BE2C (cell line): ENCODE data around the gene SH3TC1.

Experiments
- DNase-seq: peaks from one replicate; pipeline ENCODE4 v3.0.0-alpha.2; 2020
- H3K27me3 ChIP-seq: fragments of 250-450 bp; sonication (Bioruptor Pico); 2 replicates; pipeline ENCODE4 v1.5.1; 2020; ENCODE audit warnings: mild to moderate bottlenecking
- H3K36me3 ChIP-seq: fragments of 250-450 bp; sonication (Bioruptor Pico); 2 replicates; pipeline ENCODE4 v1.5.1; 2020; ENCODE audit warnings: mild to moderate bottlenecking
- H3K4me1 ChIP-seq: fragments of 250-450 bp; sonication (Bioruptor Pico); 2 replicates; pipeline ENCODE4 v1.5.1; 2020
- H3K4me3 ChIP-seq: 2 replicates; pipeline ENCODE4 v1.5.1; 2011; ENCODE audit warnings: low read depth, low read length
- H3K9me3 ChIP-seq: fragments of 250-450 bp; sonication (Bioruptor Pico); 2 replicates; pipeline ENCODE4 v1.5.1; 2020
- TF ChIP-seq, protein P1 (sequence below): IDR thresholded peaks from 2 replicates; pipeline ENCODE4 v1.5.1; 2012; ENCODE audit warnings: mild to moderate bottlenecking, low read depth, low read length

Gene SH3TC1

DNA sequence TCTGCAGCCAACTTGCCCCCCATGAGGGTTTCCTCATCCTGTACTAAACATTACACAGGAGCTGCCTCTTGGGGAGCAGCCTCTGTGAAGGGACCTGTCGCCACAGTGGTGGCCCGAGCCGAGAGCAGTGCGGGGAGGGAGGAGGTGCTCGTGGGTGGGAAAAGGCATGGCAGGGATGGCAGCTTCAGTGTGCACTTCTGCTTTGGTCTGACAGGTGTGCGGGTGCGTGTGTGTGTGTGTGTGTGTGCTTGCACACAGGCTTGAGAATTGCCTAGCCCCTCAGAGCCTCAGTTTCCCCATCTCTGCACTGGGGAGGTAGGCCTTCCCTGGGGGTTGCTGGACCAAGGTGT, 3.9 kb downstream of the SH3TC1 start:
- H3K36me3 ChIP-seq, result peaks cover 5% of the 10 kb centered on the region; the same call in 1 of the 2 replicates
- DNase-seq, result no peak
- no peaks in the 10 kb centered on the region for H3K9me3 ChIP-seq
- no peak overlapping the region for H3K4me3 ChIP-seq
- H3K4me1 ChIP-seq, result peaks cover 59% of the 10 kb centered on the region
- H3K27me3 ChIP-seq, result no peaks in the 10 kb centered on the region
- TF ChIP-seq, protein P1, sequence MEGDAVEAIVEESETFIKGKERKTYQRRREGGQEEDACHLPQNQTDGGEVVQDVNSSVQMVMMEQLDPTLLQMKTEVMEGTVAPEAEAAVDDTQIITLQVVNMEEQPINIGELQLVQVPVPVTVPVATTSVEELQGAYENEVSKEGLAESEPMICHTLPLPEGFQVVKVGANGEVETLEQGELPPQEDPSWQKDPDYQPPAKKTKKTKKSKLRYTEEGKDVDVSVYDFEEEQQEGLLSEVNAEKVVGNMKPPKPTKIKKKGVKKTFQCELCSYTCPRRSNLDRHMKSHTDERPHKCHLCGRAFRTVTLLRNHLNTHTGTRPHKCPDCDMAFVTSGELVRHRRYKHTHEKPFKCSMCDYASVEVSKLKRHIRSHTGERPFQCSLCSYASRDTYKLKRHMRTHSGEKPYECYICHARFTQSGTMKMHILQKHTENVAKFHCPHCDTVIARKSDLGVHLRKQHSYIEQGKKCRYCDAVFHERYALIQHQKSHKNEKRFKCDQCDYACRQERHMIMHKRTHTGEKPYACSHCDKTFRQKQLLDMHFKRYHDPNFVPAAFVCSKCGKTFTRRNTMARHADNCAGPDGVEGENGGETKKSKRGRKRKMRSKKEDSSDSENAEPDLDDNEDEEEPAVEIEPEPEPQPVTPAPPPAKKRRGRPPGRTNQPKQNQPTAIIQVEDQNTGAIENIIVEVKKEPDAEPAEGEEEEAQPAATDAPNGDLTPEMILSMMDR, result no peak

DNA sequence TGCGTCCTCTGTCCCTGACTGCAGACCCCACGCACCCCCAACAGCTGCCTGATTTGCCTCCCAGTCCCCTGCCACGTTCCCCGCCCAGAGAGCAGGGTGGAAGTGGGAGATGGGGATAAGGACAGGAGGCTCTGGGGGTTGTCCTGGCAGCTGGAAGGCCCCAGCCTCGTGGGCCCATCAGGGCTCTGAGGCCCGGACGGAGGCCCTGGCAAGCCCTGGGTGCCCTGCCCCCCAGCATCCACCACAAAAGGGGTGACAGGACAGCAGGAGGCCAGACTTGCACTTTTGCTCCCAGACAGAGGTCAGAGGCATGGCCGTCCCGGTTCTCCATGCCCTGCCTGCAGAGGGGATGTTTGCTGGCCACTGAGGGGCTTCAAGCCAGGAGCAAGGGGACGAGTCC, 4.7 kb downstream of the SH3TC1 start:
- no peaks in the 10 kb centered on the region for H3K9me3 ChIP-seq
- H3K27me3 ChIP-seq, result no peaks in the 10 kb centered on the region
- no peak for DNase-seq
- H3K4me1 ChIP-seq, result peaks cover 52% of the 10 kb centered on the region
- peaks cover 6% of the 10 kb centered on the region for H3K36me3 ChIP-seq
- TF ChIP-seq, protein P1, result no peak
- H3K4me3 ChIP-seq, result no peak overlapping the region

DNA sequence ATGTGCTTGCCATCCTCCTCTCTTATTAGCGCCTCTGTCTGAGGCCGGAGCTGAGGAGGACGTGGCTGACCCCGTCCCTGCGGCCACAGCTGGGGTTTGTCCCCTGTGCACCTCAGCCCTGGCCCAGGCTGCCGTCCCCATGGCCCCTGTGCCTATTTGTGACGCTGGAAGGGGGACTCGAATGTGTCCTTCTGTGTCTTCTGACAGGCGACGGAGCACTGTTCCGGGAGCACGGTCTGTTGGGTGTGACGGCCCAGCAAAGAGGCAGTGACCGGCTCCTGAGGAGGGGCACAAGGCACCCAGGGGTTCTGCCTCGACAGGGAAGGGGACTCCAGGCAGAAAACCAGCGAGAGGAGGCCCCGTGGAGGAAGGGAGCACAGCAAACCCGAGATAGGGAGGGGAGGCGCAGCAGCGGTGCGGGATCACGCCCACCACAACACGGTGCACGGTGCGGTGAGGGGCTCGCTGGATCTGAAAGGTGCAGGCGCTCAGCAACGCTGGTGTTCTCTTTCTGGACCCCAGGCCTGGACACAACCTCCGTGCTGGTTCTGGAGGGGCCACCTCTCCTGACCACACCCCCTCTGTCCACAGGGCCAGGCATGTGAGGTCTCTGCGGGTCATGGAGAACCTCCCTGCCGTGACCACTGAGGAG, 5.6 kb downstream of the SH3TC1 start:
- Histone ChIP-seq H3K4me3 (no peak overlapping the region), H3K36me3 (peaks cover 12% of the 10 kb centered on the region), H3K9me3 (no peaks in the 10 kb centered on the region), H3K4me1 (peaks cover 49% of the 10 kb centered on the region), H3K27me3 (no peaks in the 10 kb centered on the region)
- no peak for DNase-seq
- TF ChIP-seq, protein P1, result no peak

DNA sequence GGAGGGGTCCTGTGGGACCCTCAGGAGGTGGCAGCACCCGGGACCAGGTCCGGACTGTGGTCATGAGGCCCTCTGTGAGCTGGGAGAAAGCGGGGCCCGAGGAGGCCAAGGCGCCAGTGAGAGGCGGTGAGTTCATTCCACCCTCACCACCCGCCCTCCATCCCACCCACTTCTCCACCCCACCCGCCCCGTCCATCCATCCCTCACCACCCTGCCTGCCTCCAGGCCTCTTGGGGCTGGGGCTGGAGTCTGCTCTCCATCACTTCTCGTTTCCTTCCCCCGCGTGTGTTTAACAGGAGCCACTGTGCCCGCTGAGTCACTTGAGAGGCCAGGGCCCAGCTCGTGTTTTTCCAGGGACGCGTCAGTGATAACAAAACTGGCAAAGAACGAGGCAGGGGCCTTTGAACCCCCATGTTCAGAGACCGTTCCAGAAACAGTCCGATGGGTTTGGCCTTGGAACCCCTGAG, 6.2 kb downstream of the SH3TC1 start:
- Histone ChIP-seq H3K36me3 (peaks cover 12% of the 10 kb centered on the region), H3K9me3 (no peaks in the 10 kb centered on the region), H3K4me1 (peaks cover 43% of the 10 kb centered on the region), H3K4me3 (no peak overlapping the region), H3K27me3 (no peaks in the 10 kb centered on the region)
- DNase-seq, result peak; percentile 53
- TF ChIP-seq, protein P1, result no peak

DNA sequence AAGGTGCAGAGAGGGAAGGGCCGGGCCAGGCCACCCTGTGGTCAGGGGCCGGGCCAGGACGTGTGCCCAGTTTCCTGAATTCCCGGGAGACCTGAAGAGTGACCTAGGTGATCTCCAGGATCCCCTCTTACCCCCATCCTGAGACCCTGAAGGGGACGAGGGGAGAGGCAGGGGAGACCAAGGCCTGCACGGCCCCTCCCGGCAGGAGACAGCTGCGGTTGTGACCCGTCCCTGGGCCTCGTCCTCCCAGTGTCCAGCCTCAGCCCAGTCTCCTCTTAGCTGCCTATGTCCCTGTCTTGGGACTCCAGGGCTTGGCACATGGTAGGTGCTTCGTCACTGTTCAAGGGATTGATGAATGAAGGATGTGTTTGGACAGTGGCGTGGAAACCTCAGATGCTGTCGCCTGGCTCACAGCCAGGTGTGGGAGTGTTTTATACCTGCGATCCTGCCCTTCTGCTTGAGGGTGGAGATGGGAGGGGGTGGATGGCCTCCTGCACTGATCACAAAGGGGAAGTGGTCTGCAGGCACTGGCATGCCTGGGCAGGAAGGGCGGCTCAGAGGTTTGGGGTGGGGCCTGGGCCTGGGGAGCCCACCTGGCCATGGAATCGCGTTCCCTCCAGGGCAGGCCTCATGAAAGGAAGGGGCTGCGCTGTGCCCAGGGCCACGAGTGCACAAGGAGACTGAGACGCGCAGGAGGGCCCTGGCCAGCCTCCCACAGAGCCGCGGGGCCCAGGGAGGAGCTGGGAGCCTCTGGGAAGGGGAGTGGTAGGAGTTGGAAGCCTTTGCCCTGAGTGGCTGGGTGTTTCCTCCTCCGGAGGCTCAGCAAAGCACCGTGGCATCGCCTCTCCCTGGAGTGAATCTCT, 6.9 kb downstream of the SH3TC1 start:
- H3K4me3 ChIP-seq, result no peak overlapping the region
- H3K4me1 ChIP-seq, result peaks cover 36% of the 10 kb centered on the region
- peaks cover 12% of the 10 kb centered on the region for H3K36me3 ChIP-seq
- DNase-seq, result no peak
- H3K27me3 ChIP-seq, result no peaks in the 10 kb centered on the region
- TF ChIP-seq, protein P1, result no peak
- H3K9me3 ChIP-seq, result no peaks in the 10 kb centered on the region

DNA sequence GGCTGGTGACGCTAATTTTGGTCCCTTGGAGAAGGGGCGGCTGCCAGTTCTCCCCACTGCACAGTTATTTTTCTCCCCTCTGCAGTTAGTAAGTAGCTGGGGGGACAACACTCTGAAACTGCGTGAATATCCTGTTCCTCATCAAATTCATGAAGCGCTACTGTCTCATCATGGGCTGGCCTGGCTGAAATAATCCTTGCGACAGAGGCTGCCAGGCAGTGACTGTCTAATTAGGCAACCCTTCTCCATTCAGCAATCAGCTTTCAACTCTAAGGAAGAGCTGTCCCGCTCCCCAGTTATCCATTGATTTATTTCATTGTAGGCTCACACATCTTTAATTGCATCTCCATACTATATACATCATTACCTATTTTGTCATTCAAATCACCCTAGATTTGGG, 8.2 kb downstream of the SH3TC1 start:
- H3K4me3 ChIP-seq, result no peak overlapping the region
- TF ChIP-seq, protein P1, result no peak
- DNase-seq, result no peak
- H3K27me3 ChIP-seq, result no peaks in the 10 kb centered on the region
- H3K4me1 ChIP-seq, result peaks cover 23% of the 10 kb centered on the region
- H3K9me3 ChIP-seq, result no peaks in the 10 kb centered on the region
- peaks cover 12% of the 10 kb centered on the region for H3K36me3 ChIP-seq
